Astrocyte (in vitro differentiated cells and primary cell): Measurements from ENCODE around the gene ZNF154.

ENCODE experiments used
- EZH2 ChIP-seq: IDR thresholded peaks from 2 replicates; pipeline ENCODE4 v1.6.1; 2012; ENCODE audit warnings: mild to moderate bottlenecking, low read length, inconsistent platforms; ENCODE audit not compliant: insufficient read depth
- TF ChIP-seq, protein P1 (sequence below): IDR thresholded peaks from 2 replicates; pipeline ENCODE4 v1.5.1; 2011; ENCODE audit warnings: low read depth, mild to moderate bottlenecking, inconsistent platforms, low read length, moderate library complexity; ENCODE audit not compliant: insufficient read depth

DNA sequence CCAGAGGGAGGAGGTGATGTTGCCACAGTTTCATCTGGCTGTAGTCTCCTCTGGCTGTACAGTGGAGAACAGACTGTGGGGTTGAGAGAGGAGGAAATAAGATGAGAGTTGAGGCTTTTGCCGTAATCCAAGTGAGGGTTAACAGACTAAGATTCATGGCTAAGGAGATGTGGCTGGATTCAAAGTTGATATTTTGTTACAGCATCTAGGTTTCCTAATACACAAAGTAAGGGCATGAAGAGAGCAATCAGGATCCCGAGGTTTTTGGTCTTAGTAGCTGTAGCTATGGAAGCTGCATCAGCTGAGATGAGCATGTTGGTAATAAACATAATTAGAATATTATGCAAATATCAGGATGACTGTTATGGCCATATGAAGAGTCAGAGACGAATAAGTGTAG is 39.0 kb upstream of the ZNF154 start:
- TF ChIP-seq, protein P1, sequence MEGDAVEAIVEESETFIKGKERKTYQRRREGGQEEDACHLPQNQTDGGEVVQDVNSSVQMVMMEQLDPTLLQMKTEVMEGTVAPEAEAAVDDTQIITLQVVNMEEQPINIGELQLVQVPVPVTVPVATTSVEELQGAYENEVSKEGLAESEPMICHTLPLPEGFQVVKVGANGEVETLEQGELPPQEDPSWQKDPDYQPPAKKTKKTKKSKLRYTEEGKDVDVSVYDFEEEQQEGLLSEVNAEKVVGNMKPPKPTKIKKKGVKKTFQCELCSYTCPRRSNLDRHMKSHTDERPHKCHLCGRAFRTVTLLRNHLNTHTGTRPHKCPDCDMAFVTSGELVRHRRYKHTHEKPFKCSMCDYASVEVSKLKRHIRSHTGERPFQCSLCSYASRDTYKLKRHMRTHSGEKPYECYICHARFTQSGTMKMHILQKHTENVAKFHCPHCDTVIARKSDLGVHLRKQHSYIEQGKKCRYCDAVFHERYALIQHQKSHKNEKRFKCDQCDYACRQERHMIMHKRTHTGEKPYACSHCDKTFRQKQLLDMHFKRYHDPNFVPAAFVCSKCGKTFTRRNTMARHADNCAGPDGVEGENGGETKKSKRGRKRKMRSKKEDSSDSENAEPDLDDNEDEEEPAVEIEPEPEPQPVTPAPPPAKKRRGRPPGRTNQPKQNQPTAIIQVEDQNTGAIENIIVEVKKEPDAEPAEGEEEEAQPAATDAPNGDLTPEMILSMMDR = no peak
- TF ChIP-seq EZH2 = no peak
